GM12878 (cell line): ENCODE data around the gene SQSTM1.

Experiments
- BHLHE40 ChIP-seq, 2 experiments: fragments of 450-650 bp in 1 of 2; IDR thresholded peaks; 2 replicates each; pipeline ENCODE4 v1.6.1; 2011 to 2017; ENCODE audit warnings: low read depth in 2 of 2, borderline replicate concordance in 1 of 2, improper control_type of control experiment in 1 of 2, low read length in 1 of 2, mild to moderate bottlenecking in 1 of 2
- CREB1 ChIP-seq: IDR thresholded peaks from 2 replicates; pipeline ENCODE4 v1.6.1; 2012; ENCODE audit warnings: low read depth, mild to moderate bottlenecking, inconsistent platforms
- CTCF ChIP-seq, 3 experiments: IDR thresholded peaks in 2 of 3; conservative IDR thresholded peaks in 1 of 3; 2 replicates each; pipeline ENCODE4 v1.5.1; 2011; ENCODE audit warnings: low read depth in 3 of 3, low read length in 3 of 3, mild to moderate bottlenecking in 3 of 3, control low read depth in 2 of 3, moderate library complexity in 2 of 3, inconsistent platforms in 1 of 3, mixed read lengths in 1 of 3; ENCODE audit not compliant: control insufficient read depth in 2 of 3, insufficient read depth in 1 of 3; ENCODE audit errors: extremely low read depth in 1 of 3
- MAX ChIP-seq: IDR thresholded peaks from 2 replicates; pipeline ENCODE4 v1.6.1; 2012; ENCODE audit warnings: low read depth, low read length, improper control_type of control experiment
- SREBF2 ChIP-seq: IDR thresholded peaks from 2 replicates; pipeline ENCODE4 v1.6.1; 2012; ENCODE audit warnings: mild to moderate bottlenecking, low read length
- ZNF384 ChIP-seq: IDR thresholded peaks from 2 replicates; pipeline ENCODE4 v1.6.1; 2012; ENCODE audit warnings: low read depth, mild to moderate bottlenecking, low read length, improper control_type of control experiment, borderline replicate concordance
- ZNF687 ChIP-seq: fragments of 450-650 bp; IDR thresholded peaks from 2 replicates; pipeline ENCODE4 v1.6.1; 2017; ENCODE audit warnings: mild to moderate bottlenecking, moderate library complexity

GRCh38 chr5:179879690-179880010, 58.9 kb downstream of the SQSTM1 start:
- TF ChIP-seq CREB1, result no peak
- no peak for TF ChIP-seq CTCF (IDR thresholded peaks at IDR 0.05 in 2 of 3, conservative IDR thresholded peaks at IDR 0.05 in 1 of 3; ENCODE audit: control insufficient read depth in 2 of 3, extremely low read depth in 1 of 3, insufficient read depth in 1 of 3, low read depth in 3 of 3, low read length in 3 of 3)
- no peak for TF ChIP-seq SREBF2
- no peak for TF ChIP-seq MAX
- TF ChIP-seq ZNF687, result no peak
- no peak for TF ChIP-seq BHLHE40 (IDR thresholded peaks at IDR 0.05; ENCODE audit: borderline replicate concordance in 1 of 2, low read depth in 2 of 2, low read length in 1 of 2)
- no peak for TF ChIP-seq ZNF384
